NCI-H2227 treated with DMSO at 0.1 percent for 48 hours (cell line): ENCODE measurements around the gene MYBPC2.
"Not testable (repeated sequence)": the region's sequence is repeated elsewhere in the genome, so short reads cannot be mapped to it uniquely, and the experiment has no call there.

Source experiments
- DNase-seq: peaks from one replicate; lab custom pipeline; 2025; lab: John Stamatoyannopoulos, UW

MYBPC2 gene

DNA sequence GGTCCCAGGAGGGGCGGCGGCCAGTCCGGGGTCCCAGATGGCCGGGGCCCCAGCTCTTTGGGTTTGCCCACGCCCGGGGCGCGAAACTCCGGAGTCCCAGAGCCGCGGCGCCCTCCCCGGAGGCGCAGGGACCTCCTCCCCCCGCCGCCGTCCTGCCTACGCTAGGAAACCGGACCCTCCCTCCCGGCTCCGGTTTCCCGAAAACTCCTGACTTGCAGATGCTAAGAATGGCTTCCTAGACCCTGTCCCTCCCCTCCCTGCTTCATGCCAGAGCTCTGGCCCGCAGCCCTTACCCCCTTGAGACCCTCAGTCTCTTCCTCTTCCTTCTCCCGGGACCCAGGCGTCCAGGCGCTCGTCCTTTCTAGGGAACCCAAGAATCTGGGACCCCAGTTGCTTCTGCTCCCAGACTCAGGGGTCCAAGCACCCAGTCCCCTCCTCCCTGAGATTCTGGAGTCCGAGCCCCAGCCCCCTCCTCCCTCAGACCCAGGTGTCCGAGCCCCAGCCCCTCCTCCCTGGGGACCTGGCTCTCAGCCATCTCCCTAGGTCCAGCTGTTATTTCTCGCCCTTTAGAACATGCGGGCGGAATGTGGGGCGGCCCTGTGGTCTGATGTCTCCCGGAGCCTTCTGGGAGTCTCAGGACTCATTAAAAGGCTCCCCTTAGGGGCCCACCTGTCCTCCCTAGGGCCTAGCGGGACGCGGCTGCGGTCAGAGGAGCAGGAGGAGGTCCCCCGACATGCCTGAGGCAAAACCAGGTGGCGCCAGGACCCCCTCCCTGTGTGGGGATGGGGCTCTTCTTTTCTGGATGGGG is at the start of gene MYBPC2:
Gene MYBPC2 (plus strand): TSS at position 672 of the 808 bp plus-strand sequence. CDS start 62 bp downstream, at position 734.
- no peak for DNase-seq

DNA sequence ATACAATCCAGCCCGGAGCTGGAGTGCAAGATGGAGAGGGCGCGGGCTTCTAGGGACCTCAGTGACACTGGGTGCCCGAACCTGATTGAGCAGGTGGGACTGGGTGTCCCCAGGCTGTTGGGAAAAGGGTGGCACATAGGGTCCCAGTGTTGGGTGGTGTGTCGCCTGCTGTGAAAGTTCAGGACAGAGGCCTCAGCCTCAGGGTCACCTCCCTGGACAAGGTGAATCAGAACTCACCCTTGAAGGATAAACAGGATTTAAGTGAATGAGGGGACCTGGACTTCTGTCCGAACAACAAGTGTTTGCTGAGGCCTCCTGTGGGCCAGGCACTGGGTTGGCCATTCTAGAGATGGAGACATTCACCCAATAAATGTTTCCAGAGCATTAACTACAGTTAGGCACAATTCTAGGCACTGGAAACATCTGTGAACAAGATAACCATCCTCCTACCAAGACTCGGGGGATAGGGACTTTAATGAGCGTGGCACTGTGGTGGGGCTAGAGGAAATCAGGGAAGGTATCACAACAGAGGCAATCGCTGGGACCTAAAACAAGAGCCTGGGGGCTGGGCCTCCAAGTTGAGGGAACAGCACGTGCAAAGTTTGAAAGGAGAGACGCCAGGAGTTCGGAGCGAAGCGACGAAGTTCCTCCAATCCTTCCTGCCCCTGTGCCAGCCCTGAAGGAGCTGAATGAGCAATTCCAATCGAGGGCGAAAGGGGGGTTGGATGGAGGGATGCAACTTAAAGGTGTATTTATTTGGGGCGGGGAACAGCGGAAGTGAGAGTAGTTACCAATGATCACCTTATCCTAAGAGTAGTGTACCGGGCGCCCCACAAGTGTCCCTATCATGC is 49.5 kb upstream of the MYBPC2 start:
- no peak for DNase-seq

DNA sequence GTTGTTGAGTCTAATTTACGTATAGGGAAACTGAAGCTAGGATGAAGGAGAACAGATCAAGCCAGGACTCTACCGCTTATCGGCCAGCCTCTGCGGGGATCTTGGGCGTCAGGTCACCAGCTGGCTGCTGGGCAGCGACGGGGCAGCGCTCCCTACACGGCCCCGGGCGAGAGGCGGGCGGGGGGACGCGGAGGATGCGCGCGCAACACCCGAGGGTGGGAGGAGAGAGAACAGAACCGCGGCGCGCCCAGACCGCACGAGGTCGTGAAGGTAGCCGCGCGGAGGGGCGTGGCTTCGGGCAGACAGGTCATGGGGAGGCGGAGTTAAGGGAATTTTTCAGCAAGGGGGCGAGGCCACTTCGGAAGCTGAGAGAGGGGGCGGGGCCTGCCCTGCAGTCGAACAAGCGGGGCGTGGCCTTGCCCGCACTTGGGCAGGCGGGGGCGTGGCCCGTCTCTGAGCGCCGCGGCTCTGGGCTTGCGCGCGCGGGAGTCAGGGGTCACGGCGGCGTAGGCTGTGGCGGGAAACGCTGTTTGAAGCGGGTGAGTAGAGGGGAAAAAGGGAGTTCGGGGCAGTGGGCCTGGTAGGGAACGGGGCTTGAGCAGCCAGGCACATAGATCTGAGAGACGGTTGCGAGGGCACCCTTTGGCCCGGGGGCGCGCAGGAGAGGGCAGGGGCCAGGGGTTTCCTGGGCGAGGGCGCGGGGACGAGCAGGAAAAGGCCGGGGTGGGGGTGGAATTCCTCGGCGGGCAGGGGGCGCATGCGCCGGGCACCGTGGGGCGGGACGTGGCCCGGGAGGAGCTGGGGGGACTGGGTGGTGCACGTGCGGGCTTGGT is 48.6 kb upstream of the MYBPC2 start, which contains the start of gene POLD1:
Gene POLD1 (plus strand): TSS at position 496 of the 833 bp plus-strand sequence. CDS start 14,505 bp downstream, outside the sequence.
- DNase-seq = peak; percentile 95

DNA sequence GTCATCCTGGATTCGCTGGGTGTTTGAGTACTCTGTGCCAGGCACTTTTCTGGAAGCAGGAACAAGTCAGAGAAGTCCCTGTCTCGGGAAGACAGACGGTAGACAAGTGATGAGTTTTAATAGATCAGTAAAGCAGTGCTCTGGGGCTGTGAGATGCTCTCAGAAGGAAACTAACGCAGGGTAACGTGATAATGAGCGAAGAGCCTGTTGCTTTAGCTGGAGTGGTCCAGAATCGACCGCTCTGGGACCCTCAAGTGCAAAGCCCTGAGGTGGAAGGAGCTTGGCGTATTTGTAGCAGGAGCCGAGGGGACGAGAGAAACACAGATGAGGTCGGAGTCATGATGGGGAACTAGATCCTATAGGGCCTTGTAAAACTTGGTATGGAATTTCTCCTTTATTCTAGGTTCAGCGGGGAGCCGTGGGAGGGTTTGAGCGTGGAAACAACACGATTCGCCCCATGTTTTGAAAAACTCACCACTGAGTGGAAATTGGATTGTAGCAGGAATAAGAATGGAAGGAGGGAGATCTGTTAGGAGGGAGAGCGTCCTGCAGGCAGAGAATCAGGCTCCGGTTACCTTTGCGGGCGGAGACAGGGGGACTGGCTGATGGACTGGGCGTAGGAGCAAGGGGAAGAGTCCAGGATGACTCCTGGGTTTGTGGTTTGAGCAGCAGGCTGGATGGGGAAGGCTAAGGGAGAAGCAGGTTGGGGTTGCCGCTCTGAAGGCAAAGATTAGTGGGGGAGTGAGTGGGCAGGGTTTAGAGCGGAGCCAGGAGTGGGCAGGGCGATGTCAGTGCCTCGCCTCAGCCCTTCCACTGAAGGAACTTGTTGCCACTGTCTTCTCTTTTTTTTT is 47.8 kb upstream of the MYBPC2 start:
- peak; percentile 18 for DNase-seq

DNA sequence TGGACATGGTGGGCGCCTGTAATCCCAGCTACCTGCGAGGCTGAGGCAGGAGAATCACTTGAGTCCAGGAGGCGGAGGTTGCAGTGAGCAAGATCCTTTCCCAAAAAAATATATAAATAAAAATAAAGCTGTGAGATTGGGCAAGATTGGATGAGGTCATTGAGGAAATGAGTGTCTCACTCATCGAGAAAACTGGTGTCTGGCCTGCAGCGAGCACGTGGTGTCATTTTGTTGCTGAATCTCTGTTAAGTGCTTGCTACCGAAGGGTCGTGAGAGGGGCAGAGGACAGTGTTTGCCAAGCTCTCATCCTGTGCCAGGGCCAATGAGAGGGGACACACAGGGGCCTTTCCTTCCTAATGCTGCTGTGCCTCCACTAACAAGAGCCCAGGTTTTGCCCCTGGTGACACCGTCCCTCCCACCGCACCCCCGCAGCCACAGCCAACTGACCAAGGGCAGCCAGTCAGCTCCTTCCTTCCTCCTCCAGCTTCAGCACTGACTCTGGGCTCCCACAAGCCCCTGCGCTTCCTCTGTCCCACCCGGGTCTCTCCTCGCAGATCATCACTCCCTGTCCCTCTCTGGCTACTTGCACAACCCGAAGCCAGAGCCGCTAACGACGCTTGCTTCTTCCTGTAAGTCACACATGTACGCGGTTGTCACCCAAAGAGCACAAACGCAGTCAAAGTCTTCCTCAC is 45.4 kb upstream of the MYBPC2 start:
- no peak for DNase-seq

DNA sequence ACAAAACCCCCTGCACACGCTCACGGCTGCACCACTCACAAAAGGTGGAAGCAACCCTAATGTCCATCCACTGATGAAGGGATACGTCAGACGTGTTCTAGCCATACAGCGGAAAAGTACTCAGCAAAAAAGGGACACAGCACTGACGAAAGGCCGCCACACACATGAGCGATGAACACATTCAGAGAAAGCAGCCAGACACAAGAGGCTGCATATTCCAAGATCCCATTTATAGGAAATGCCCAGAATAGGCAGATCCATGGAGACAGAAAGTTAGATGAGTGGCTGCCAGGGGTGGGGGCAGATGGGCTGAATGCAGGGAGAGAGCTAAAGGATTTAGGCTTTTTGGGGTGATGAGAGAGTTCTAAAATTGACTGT is 44.8 kb upstream of the MYBPC2 start:
- no peak for DNase-seq

DNA sequence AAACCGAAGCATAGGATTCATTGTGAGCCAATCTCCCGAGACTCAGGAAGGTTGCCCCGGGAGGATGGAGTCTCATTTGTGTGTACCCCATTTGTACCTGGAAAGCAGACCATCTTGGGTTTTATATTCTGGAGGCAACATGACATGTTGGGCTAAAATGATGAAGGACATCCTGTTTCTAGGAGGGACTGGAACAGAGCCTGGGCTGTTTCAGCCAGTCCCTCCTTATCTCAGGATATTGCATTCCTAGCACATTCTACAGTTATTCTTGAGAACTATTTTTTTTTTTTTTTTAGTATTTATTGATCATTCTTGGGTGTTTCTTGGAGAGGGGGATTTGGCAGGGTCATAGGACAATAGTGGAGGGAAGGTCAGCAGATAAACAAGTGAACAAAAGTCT is 42.4 kb upstream of the MYBPC2 start:
- not testable (repeated sequence) for DNase-seq

DNA sequence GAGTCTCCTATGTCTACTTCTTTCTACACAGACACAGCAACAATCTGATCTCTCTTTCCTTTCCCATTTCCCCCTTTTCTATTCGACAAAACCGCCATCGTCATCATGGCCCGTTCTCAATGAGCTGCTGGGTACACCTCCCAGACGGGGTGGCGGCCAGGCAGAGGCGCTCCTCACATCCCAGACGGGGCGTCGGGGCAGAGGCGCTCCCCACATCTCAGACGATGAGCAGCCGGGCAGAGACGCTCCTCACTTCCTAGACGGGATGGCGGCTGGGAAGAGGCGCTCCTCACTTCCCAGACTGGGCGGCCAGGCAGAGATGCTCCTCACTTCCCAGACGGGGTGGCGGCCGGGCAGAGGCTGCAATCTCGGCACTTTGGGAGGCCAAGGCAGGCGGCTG is 41.7 kb upstream of the MYBPC2 start:
- DNase-seq = not testable (repeated sequence)

DNA sequence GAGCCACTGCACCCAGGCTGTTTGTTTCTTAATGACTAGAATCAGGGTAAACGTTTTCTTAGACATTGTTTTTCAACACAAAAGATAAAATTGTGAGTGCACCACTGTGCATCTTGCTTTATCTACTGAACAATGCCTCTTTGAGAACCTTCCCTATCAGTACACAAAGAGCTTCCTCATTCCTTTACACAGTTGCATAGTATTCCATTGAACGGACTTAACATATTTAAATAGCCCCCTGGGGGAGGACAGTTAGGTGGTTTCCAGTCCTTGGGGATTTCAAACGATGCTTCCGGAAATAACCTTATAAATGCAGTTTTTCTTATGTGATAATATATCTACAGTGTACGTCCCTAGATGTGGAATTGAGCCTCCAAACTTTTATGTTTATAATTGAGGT is 39.9 kb upstream of the MYBPC2 start:
- DNase-seq = no peak

DNA sequence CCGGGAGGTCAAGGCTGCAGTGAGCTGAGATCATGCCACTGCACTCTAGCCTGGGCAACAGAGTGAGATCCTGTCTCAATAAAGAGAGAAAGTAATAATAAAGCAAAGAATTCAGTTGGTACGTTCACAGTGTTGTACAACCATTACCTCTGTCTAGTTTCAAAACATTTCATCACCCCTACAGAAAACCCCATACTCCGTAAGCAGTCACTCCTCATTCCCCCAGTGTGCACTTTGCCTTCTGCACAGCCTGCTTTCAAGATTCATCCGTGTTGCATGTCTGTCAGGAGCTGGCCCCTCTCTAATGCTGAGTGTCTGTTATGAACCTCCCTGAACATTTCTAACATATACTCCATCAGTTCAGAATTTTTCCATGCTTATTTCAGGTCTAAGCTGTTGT is 39.1 kb upstream of the MYBPC2 start:
- DNase-seq = no peak

DNA sequence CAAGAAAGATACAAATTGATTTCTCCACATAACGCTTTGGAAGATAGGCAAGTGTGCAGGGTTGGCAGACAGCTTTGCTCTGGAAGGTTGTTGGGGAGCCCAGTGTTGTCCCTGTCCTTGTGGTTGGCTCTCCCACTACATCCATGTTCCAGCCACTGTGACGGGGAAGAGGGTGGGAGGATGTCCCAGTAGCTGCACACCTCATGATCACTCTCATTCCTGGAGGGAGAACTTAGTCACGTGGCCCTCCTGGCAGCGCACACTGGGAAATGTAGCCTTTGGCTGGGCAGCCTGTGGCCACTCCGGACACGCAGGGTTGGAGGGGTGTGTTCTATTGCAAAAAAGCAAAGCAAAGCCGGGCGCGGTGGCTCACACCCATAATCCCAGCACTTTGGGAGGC is 38.7 kb upstream of the MYBPC2 start:
- DNase-seq = no peak

DNA sequence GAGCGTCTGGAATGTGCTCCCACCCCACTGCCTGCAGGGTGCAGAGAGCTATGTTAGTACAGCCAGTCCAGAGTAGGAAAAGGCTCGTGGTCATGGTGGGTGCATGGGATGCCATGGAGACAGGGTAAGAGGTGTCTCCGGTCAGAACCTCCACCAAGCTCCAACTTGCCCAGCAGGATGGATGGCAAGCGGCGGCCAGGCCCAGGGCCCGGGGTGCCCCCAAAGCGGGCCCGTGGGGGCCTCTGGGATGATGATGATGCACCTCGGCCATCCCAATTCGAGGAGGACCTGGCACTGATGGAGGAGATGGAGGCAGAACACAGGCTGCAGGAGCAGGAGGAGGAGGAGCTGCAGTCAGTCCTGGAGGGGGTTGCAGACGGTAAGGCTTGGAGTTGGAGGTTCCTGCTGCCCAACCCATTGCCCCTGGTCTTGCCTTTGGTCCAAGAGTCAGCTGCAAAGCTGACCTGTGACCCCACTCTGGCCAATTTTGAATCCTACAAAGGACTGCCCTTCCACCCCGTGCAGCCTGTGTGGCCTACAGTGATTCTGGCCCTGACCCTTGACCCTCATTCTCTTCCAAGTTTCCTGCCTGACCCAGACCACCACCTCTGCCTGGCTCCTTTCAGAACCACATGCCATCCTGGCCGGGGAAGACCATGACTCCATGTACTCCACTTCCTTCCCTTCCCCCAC is 33.9 kb upstream of the MYBPC2 start:
- DNase-seq = no peak

DNA sequence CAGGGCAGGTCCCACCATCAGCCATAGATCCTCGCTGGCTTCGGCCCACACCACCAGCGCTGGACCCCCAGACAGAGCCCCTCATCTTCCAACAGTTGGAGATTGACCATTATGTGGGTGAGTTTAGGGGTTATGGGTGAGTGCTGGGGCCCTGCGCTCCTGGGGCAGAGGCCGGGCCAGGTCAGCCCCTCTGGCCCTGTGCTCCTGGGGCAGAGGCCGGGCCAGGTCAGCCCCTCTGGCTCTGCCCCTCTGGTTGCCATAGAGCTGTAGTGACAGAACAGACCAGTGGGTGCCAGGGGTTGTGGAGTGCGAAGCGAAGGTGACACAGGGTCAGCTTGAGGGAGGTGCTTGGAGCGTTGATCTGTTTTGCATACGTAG is 33.3 kb upstream of the MYBPC2 start:
- DNase-seq = no peak

DNA sequence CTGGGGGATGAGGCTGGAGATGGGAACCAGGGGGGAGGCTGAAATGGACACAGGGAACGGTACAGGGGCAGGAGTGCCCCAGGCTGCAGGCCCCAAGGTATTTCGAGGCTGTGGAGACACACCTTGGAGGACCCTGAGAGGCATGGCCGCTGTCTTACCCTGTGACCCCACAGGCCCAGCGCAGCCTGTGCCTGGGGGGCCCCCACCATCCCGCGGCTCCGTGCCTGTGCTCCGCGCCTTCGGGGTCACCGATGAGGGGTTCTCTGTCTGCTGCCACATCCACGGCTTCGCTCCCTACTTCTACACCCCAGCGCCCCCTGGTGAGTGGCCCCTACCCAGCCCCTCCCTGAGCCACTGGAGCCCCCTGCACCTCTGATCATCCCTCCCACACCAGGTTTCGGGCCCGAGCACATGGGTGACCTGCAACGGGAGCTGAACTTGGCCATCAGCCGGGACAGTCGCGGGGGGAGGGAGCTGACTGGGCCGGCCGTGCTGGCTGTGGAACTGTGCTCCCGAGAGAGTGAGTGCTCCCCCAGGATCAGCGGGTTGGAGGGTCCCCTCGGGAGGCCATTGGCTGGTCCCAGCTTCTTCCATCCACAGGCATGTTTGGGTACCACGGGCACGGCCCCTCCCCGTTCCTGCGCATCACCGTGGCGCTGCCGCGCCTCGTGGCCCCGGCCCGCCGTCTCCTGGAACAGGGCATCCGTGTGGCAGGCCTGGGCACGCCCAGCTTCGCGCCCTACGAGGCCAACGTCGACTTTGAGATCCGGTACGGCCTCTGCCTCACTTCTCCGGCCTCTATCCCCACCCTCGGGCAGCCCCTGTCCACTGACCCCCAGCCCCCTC is 30.9 kb upstream of the MYBPC2 start:
- no peak for DNase-seq

DNA sequence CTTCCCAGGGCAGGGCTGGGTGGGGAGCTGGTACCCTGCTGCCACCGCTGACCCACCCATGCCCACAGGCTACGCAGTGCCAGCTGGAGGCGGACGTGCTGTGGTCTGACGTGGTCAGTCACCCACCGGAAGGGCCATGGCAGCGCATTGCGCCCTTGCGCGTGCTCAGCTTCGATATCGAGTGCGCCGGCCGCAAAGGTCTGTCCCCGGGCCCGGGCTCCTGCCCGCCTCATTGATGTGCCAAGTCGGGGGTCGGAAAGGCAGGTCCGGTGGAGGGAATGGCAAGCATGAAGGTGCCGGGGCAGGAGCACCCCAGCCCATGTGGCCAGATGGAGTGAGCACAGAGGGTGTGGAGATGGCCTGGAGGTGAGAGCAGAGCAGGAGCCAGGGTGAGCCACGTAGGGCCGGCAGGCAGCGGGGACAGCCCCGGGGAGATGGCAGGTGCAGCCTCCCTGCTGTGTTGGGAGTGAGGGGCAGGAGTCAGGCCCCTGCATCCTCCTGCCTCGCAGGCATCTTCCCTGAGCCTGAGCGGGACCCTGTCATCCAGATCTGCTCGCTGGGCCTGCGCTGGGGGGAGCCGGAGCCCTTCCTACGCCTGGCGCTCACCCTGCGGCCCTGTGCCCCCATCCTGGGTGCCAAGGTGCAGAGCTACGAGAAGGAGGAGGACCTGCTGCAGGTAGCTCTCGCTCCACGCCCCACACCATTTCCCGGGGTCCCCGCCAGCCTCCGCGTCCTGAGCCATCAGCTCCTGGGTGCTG is 30.0 kb upstream of the MYBPC2 start:
- DNase-seq = no peak

DNA sequence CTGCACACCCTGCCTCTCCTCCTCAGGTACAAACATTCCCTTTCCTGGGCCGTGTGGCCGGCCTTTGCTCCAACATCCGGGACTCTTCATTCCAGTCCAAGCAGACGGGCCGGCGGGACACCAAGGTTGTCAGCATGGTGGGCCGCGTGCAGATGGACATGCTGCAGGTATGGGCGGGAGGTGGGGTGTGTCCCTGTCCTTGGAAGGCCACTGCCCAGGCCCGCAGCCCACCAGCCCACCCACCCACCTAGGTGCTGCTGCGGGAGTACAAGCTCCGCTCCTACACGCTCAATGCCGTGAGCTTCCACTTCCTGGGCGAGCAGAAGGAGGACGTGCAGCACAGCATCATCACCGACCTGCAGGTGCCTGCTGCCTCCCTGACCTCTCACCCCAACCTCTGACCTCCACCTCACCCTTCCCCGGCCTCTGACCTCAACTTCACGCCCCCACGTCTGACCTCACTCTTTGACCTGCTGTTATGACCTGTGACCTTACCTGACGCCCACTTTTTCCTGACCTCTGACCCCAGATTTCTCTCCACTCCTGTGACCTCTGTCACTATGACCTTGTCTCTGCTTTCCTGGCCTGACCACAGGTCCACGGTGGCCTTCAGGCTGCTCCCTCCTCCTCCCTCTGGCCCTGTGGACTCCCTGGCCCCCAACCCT is 26.4 kb upstream of the MYBPC2 start:
- no peak for DNase-seq

DNA sequence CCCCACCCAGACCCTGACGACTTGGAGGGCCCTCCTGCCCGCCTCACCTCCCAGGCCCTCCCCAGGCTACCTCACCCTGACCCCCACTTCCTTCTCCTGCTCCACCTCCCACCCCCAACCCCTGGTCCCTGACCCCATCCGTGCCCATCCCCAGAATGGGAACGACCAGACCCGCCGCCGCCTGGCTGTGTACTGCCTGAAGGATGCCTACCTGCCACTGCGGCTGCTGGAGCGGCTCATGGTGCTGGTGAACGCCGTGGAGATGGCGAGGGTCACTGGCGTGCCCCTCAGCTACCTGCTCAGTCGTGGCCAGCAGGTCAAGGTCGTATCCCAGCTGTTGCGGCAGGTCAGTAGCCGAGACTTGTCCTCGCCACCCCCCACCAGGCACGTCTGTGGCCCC is 25.9 kb upstream of the MYBPC2 start:
- DNase-seq = no peak

DNA sequence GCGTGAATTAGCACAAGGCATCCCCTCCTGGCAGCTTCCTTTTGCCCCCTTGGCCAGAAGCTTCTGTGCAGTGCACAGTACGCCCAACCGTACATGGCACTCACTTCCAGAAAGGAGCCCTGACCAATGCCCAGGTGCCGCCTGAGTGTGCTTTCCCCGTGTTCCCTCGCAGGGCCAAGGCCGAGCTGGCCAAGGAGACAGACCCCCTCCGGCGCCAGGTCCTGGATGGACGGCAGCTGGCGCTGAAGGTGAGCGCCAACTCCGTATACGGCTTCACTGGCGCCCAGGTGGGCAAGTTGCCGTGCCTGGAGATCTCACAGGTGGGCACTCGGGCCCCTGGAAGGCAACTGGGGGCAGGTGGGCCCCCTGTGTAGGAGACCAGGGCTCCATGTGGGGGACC is 23.3 kb upstream of the MYBPC2 start:
- no peak for DNase-seq
